Caco-2 (cell line): Measurements from ENCODE around the gene MRPS23. TPM values are rescaled to one million over a fixed set of nuclear protein-coding genes. Genes with fewer than 3 reads are reported as not detected.

Experiments
- BruUV-seq: library from RNA; stranded (reverse); fragments of 400-500 nt; replicated peaks from 2 replicates; lab custom pipeline; 2021; lab: Mats Ljungman, UMichigan
- CTCF ChIA-PET: fragments of 300-600 bp; sonication (Branson Sonifier 250); formaldehyde crosslinking; loops from one replicate; lab custom pipeline; 2022; ENCODE audit warnings: antibody characterized with exemption; lab: Charles Lee
- POLR2A ChIA-PET: fragments of 300-600 bp; sonication (Branson Sonifier 250); formaldehyde crosslinking; loops from one replicate; lab custom pipeline; 2022; ENCODE audit warnings: antibody characterized with exemption; lab: Charles Lee
- DNase-seq, 2 experiments: peaks; one replicate each; pipeline versions ENCODE4 v3.0.0 to v3.0.0-alpha.2; 2020 to 2022
- H3K27me3 ChIP-seq: replicated peaks from 2 replicates; pipeline ENCODE4 v1.6.0; 2011; ENCODE audit warnings: low read length; ENCODE audit not compliant: control insufficient read depth, insufficient read depth
- H3K36me3 ChIP-seq: 2 replicates; pipeline ENCODE4 v1.5.1; 2011; ENCODE audit warnings: low read length; ENCODE audit not compliant: control insufficient read depth, insufficient read depth
- H3K4me1 ChIP-seq: fragments of 250-450 bp; sonication (Bioruptor Pico); 2 replicates; pipeline ENCODE4 v1.5.1; 2020; ENCODE audit warnings: mild to moderate bottlenecking
- H3K4me3 ChIP-seq: 2 replicates; pipeline ENCODE4 v1.5.1; 2011; ENCODE audit warnings: low read depth, mild to moderate bottlenecking, control low read depth, low read length
- H3K9me3 ChIP-seq: fragments of 250-450 bp; sonication (Bioruptor Pico); 2 replicates; pipeline ENCODE4 v1.5.1; 2020; ENCODE audit warnings: mild to moderate bottlenecking, moderate library complexity
- H3K27ac Mint-ChIP-seq: one replicate; pipeline ENCODE4 v1.8.0; 2022; ENCODE audit warnings: mixed read lengths; ENCODE audit not compliant: unreplicated experiment
- H3K27me3 Mint-ChIP-seq: one replicate; pipeline ENCODE4 v1.8.0; 2022; ENCODE audit warnings: mixed read lengths; ENCODE audit not compliant: insufficient read depth, unreplicated experiment
- H3K36me3 Mint-ChIP-seq: one replicate; pipeline ENCODE4 v1.8.0; 2022; ENCODE audit warnings: mild to moderate bottlenecking, mixed read lengths; ENCODE audit not compliant: insufficient read depth, unreplicated experiment
- H3K4me1 Mint-ChIP-seq: one replicate; pipeline ENCODE4 v1.8.0; 2022; ENCODE audit warnings: low read depth, mixed read lengths; ENCODE audit not compliant: unreplicated experiment
- H3K4me3 Mint-ChIP-seq: one replicate; pipeline ENCODE4 v1.8.0; 2022; ENCODE audit warnings: mild to moderate bottlenecking, moderate library complexity, mixed read lengths; ENCODE audit not compliant: unreplicated experiment
- H3K9me3 Mint-ChIP-seq: one replicate; pipeline ENCODE4 v1.8.0; 2022; ENCODE audit warnings: mixed read lengths; ENCODE audit not compliant: unreplicated experiment
- CTCF ChIP-seq, 2 experiments: fragments of 200-600 bp in 1 of 2; IDR thresholded peaks; 1 replicate in 1 of 2; 2 replicates in 1 of 2; pipeline versions ENCODE4 v1.5.1 to v1.8.0; 2011 to 2022; ENCODE audit warnings: antibody characterized with exemption in 1 of 2, control low read depth in 1 of 2, inconsistent platforms in 1 of 2, low read depth in 1 of 2, low read length in 1 of 2, mild to moderate bottlenecking in 1 of 2, moderate library complexity in 1 of 2; ENCODE audit not compliant: insufficient read depth in 1 of 2, severe bottlenecking in 1 of 2, unreplicated experiment in 1 of 2
- intact Hi-C: fragments of 100-400 bp; cut with micrococcal nuclease; formaldehyde crosslinking; loops from one replicate; pipeline ENCODE4 v1.10.0; 2022; ENCODE audit not compliant: unreplicated experiment
- total RNA-seq: library from RNA; stranded (reverse); gene quantifications from 2 replicates; pipeline ENCODE4 v1.2.3, GENCODE V29; 2022

The MRPS23 gene
- total RNA-seq, 1 experiment from 2014 or later, result 72.9 TPM

DNA sequence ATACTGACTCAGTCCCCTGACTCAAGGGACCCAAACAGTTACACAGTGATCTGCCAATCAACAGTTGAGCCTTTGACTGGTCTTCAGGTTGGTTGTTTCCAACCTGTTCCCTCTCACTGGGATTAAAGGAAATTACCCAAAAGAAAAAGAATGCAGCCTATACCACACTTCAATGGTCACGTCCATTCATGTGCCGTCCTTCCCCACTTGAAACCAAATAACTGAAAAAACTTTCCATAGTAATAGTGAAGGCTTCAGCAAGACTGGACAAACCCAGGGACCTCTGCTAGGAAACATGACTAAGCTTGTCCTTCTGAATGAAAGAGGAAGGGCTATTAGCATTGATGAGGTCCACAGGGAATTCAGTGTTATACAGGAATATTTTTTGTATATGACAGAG is 30.6 kb downstream of the MRPS23 start:
- H3K4me3 Mint-ChIP-seq, result no peak overlapping the region
- ChIA-PET CTCF (no interaction called here), POLR2A (no interaction called here)
- no peak for TF ChIP-seq CTCF (IDR thresholded peaks at IDR 0.05; ENCODE audit: insufficient read depth in 1 of 2, low read depth in 1 of 2, low read length in 1 of 2, severe bottlenecking in 1 of 2, unreplicated experiment in 1 of 2)
- Histone ChIP-seq H3K27me3 (no peaks in the 10 kb centered on the region), H3K9me3 (no peaks in the 10 kb centered on the region), H3K36me3 (no peaks in the 10 kb centered on the region), H3K4me1 (no peaks in the 10 kb centered on the region), H3K4me3 (no peak overlapping the region)
- H3K27me3 Mint-ChIP-seq, result peaks cover 7% of the 10 kb centered on the region
- intact Hi-C loops, result no loop called here
- H3K4me1 Mint-ChIP-seq, result no peaks in the 10 kb centered on the region
- no peaks in the 10 kb centered on the region for H3K9me3 Mint-ChIP-seq
- no peaks in the 10 kb centered on the region for H3K36me3 Mint-ChIP-seq
- no TSS peak for BruUV-seq
- DNase-seq, result no peak
- no peak overlapping the region for H3K27ac Mint-ChIP-seq

- H3K27me3 ChIP-seq, result no peaks in the 10 kb centered on the region
- BruUV-seq, result no TSS peak
- H3K9me3 Mint-ChIP-seq, result no peaks in the 10 kb centered on the region
- H3K4me1 Mint-ChIP-seq, result no peaks in the 10 kb centered on the region
- peaks cover 7% of the 10 kb centered on the region for H3K27me3 Mint-ChIP-seq
- H3K9me3 ChIP-seq, result no peaks in the 10 kb centered on the region
- TF ChIP-seq CTCF (IDR thresholded peaks at IDR 0.05; ENCODE audit: insufficient read depth in 1 of 2, low read depth in 1 of 2, low read length in 1 of 2, severe bottlenecking in 1 of 2, unreplicated experiment in 1 of 2), result no peak
- no peak overlapping the region for H3K4me3 ChIP-seq
- no peak overlapping the region for H3K27ac Mint-ChIP-seq
- ChIA-PET CTCF (no interaction called here), POLR2A (no interaction called here)
- DNase-seq, result no peak
- no peaks in the 10 kb centered on the region for H3K36me3 Mint-ChIP-seq
- H3K36me3 ChIP-seq, result no peaks in the 10 kb centered on the region
- H3K4me3 Mint-ChIP-seq, result no peak overlapping the region
- no peaks in the 10 kb centered on the region for H3K4me1 ChIP-seq
- intact Hi-C loops, result no loop called here
These were observed 31.8 kb downstream of the MRPS23 start for GRCh38 chr17:57818066-57818465.

DNA sequence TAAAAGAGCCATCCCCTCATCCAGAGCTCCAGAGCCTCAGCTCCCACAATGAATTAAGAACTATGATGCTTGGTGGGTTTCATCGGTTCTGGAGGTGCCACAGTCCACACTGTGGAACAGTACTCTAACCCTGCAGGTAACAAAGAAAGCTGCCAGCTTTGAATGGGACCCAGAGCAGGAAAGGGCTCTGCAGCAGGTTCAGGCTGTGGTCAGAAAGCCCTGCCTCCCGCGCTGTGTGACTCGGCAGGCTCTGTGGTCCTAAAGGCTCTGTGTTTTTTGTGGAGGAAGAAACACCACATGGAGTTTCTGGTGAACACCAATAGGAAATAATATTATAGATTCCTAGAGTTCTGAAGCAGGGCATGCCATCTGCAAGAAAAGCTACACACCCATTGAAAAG is 32.5 kb downstream of the MRPS23 start:
- Mint-ChIP-seq H3K4me3 (no peak overlapping the region), H3K9me3 (no peaks in the 10 kb centered on the region), H3K36me3 (no peaks in the 10 kb centered on the region), H3K4me1 (no peaks in the 10 kb centered on the region), H3K27me3 (peaks cover 7% of the 10 kb centered on the region), H3K27ac (no peak overlapping the region)
- no peak for TF ChIP-seq CTCF (IDR thresholded peaks at IDR 0.05; ENCODE audit: insufficient read depth in 1 of 2, low read depth in 1 of 2, low read length in 1 of 2, severe bottlenecking in 1 of 2, unreplicated experiment in 1 of 2)
- ChIA-PET POLR2A (no interaction called here), CTCF (interaction anchor here (0.6 kb wide), 1 partner anchor 888 kb away, joined by 3 read pairs; no protein-coding TSS in a partner anchor)
- DNase-seq, result no peak
- H3K27me3 ChIP-seq, result no peaks in the 10 kb centered on the region
- no peaks in the 10 kb centered on the region for H3K4me1 ChIP-seq
- no TSS peak for BruUV-seq
- no peak overlapping the region for H3K4me3 ChIP-seq
- no peaks in the 10 kb centered on the region for H3K36me3 ChIP-seq
- no peaks in the 10 kb centered on the region for H3K9me3 ChIP-seq
- intact Hi-C loops, result no loop called here
